ENCODE data around the gene PLEKHG1.
A peak's percentile ranks its signal among the peaks of the same experiment; 100 is the strongest.

Gene PLEKHG1

DNA sequence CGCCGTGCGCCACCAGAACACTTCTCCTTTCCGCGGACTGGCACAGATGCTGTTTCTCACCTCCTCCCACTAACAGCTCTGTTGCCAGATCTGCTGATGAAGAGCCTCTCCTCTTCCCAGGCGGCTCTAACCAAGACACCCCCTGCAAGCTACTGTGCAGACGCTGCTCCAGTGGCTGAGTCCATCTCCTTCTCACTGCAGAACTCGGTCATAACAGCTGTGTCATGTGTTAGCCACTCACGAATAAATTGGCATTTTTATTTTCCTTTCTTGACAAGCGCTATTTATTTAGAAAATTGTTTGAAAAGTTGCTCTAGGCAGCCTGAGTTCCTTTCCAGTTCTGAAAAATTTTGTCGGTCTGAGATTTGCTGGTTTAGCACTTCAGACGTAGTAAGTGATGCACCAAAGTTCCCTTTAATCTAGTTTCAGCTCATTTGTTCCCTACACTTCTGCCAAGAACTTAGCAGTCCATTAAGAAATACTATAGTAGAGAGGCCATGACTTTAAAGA lies 12.8 kb upstream of the PLEKHG1 start:
- Histone ChIP-seq H3K4me1 (ENCODE audit: insufficient read depth, low read length, poor library complexity, severe bottlenecking) (peaks cover 13% of the 10 kb centered on the region), H3K4me2 (ENCODE audit: low read depth, low read length, poor library complexity, severe bottlenecking) (no peak overlapping the region), H3K9me2 (replicated peaks; ENCODE audit: low read depth, low read length) (no peaks in the 10 kb centered on the region), H3K4me3 (ENCODE audit: low read length, poor library complexity, severe bottlenecking) (no peak overlapping the region), H3K36me3 (ENCODE audit: insufficient read depth, low read length) (no peaks in the 10 kb centered on the region), H4K20me1 (ENCODE audit: insufficient read depth, low read length, poor library complexity, severe bottlenecking) (no peaks in the 10 kb centered on the region), H3K27me3 (ENCODE audit: insufficient read depth, low read length, poor library complexity, severe bottlenecking) (no peaks in the 10 kb centered on the region), H3F3A (ENCODE audit: low read depth) (no peaks in the 10 kb centered on the region), H3K9me3 (ENCODE audit: insufficient read depth, low read depth, low read length) (no peaks in the 10 kb centered on the region), H2AFZ (ENCODE audit: low read length) (no peak overlapping the region), H3K79me2 (ENCODE audit: insufficient read depth, low read length) (no peaks in the 10 kb centered on the region), H3K9ac (ENCODE audit: low read depth, low read length, poor library complexity, severe bottlenecking) (no peak overlapping the region)
- TF ChIP-seq, protein P1, sequence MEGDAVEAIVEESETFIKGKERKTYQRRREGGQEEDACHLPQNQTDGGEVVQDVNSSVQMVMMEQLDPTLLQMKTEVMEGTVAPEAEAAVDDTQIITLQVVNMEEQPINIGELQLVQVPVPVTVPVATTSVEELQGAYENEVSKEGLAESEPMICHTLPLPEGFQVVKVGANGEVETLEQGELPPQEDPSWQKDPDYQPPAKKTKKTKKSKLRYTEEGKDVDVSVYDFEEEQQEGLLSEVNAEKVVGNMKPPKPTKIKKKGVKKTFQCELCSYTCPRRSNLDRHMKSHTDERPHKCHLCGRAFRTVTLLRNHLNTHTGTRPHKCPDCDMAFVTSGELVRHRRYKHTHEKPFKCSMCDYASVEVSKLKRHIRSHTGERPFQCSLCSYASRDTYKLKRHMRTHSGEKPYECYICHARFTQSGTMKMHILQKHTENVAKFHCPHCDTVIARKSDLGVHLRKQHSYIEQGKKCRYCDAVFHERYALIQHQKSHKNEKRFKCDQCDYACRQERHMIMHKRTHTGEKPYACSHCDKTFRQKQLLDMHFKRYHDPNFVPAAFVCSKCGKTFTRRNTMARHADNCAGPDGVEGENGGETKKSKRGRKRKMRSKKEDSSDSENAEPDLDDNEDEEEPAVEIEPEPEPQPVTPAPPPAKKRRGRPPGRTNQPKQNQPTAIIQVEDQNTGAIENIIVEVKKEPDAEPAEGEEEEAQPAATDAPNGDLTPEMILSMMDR (conservative IDR thresholded peaks at IDR 0.05; ENCODE audit: low read length), result no peak
- TF ChIP-seq EZH2phosphoT487 (IDR thresholded peaks at IDR 0.05; ENCODE audit: borderline replicate concordance), result no peak

DNA sequence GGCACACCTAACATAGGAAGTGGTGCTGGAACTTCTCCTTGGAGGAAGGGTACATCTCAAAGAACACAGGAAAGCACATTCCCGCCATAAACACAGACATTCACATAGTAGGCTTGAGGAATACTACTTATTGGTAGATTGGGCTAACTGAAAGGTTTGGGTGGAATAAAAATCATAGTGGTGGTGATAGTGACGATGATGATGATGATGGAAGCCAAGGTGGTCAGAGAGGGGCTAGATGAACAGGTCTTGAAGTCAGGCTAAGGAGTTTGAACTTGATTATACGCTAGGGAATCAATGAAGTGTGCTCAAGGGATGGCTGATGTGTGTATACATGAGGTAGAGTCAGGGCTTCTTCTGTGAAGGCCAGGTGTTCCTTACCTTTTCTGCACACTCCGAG lies 12.0 kb upstream of the PLEKHG1 start:
- TF ChIP-seq, protein P1 (conservative IDR thresholded peaks at IDR 0.05; ENCODE audit: low read length), result no peak
- TF ChIP-seq EZH2phosphoT487 (IDR thresholded peaks at IDR 0.05; ENCODE audit: borderline replicate concordance), result no peak
- peaks cover 10% of the 10 kb centered on the region for H3K4me1 ChIP-seq (ENCODE audit: insufficient read depth, low read length, poor library complexity, severe bottlenecking)
- no peak overlapping the region for H2AFZ ChIP-seq (ENCODE audit: low read length)
- no peaks in the 10 kb centered on the region for H3K9me3 ChIP-seq (ENCODE audit: insufficient read depth, low read depth, low read length)
- no peaks in the 10 kb centered on the region for H3F3A ChIP-seq (ENCODE audit: low read depth)
- H3K36me3 ChIP-seq (ENCODE audit: insufficient read depth, low read length), result no peaks in the 10 kb centered on the region
- no peaks in the 10 kb centered on the region for H3K9me2 ChIP-seq (replicated peaks; ENCODE audit: low read depth, low read length)
- no peak overlapping the region for H3K9ac ChIP-seq (ENCODE audit: low read depth, low read length, poor library complexity, severe bottlenecking)
- H3K27me3 ChIP-seq (ENCODE audit: insufficient read depth, low read length, poor library complexity, severe bottlenecking), result no peaks in the 10 kb centered on the region
- no peaks in the 10 kb centered on the region for H4K20me1 ChIP-seq (ENCODE audit: insufficient read depth, low read length, poor library complexity, severe bottlenecking)
- no peak overlapping the region for H3K4me2 ChIP-seq (ENCODE audit: low read depth, low read length, poor library complexity, severe bottlenecking)
- H3K79me2 ChIP-seq (ENCODE audit: insufficient read depth, low read length), result no peaks in the 10 kb centered on the region
- H3K4me3 ChIP-seq (ENCODE audit: low read length, poor library complexity, severe bottlenecking), result no peak overlapping the region

DNA sequence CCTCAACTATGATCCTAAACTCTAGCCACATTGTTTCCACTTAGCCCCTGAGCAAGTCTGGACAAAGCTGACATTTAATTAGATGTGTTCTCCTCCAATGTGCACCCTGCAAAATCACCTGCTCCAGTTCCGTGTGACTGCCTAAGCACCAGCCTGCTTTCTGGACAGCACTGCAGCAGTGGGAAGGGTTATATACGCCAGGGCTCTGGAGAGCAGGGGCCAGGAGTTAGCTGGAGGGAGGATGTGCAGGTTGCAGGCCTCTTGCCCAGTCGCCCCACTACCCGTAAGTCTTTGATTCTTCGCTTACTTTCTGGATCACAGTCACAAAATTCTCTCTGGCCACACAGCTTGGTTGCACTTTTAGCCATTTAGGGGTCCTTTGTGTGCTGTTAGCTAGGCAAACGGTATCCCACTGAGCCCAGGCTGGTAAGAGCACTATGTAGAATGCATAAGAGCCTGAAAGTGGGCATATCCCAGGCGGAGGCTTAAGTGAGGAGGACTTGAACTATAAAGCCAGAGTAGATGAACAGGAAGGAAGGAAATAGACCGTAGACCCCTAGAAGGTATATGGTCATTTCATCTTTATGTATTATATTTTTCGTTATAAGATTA lies 10.7 kb upstream of the PLEKHG1 start:
- Histone ChIP-seq H3F3A (ENCODE audit: low read depth) (no peaks in the 10 kb centered on the region), H3K79me2 (ENCODE audit: insufficient read depth, low read length) (no peaks in the 10 kb centered on the region), H3K9me3 (ENCODE audit: insufficient read depth, low read depth, low read length) (no peaks in the 10 kb centered on the region), H4K20me1 (ENCODE audit: insufficient read depth, low read length, poor library complexity, severe bottlenecking) (no peaks in the 10 kb centered on the region), H3K9me2 (replicated peaks; ENCODE audit: low read depth, low read length) (no peaks in the 10 kb centered on the region), H2AFZ (ENCODE audit: low read length) (peak overlapping the region; percentile 65; the same call in 1 of the 2 replicates), H3K9ac (ENCODE audit: low read depth, low read length, poor library complexity, severe bottlenecking) (no peak overlapping the region), H3K4me3 (ENCODE audit: low read length, poor library complexity, severe bottlenecking) (no peak overlapping the region), H3K27me3 (ENCODE audit: insufficient read depth, low read length, poor library complexity, severe bottlenecking) (no peaks in the 10 kb centered on the region), H3K4me1 (ENCODE audit: insufficient read depth, low read length, poor library complexity, severe bottlenecking) (peaks cover 4% of the 10 kb centered on the region), H3K4me2 (ENCODE audit: low read depth, low read length, poor library complexity, severe bottlenecking) (no peak overlapping the region), H3K36me3 (ENCODE audit: insufficient read depth, low read length) (no peaks in the 10 kb centered on the region)
- TF ChIP-seq, protein P1 (conservative IDR thresholded peaks at IDR 0.05; ENCODE audit: low read length), result no peak

Measured in Loucy (cell line).